OCI-LY3 (cell line): ENCODE results near the gene GALNS.

Experiments
- H2AFZ ChIP-seq: fragments of 200-600, 300-600 bp; shearing (Covaris generic); 2 replicates; pipeline ENCODE4 v1.6.0; 2014; ENCODE audit warnings: antibody characterized with exemption, low read depth, low read length
- H3K27ac ChIP-seq: fragments of 200-600, 300-600 bp; sonication (generic); 2 replicates; pipeline ENCODE4 v1.5.1; 2014; ENCODE audit warnings: mild to moderate bottlenecking, low read length, moderate library complexity, mixed read lengths
- H3K27me3 ChIP-seq: fragments of 200-600, 300-600 bp; sonication (generic); 2 replicates; pipeline ENCODE4 v1.6.1; 2014; ENCODE audit warnings: low read depth, low read length, mixed read lengths
- H3K36me3 ChIP-seq: fragments of 200-600, 300-600 bp; sonication (generic); replicated peaks from 2 replicates; pipeline ENCODE3; 2014; ENCODE audit warnings: low read depth, low read length, mixed read lengths
- H3K4me1 ChIP-seq: fragments of 300-600, 200-600 bp; sonication (generic); 2 replicates; pipeline ENCODE4 v1.6.1; 2014; ENCODE audit warnings: low read length, mixed read lengths
- H3K4me2 ChIP-seq: fragments of 200-600, 300-600 bp; sonication (generic); 2 replicates; pipeline ENCODE4 v1.6.1; 2014; ENCODE audit warnings: low read length, mixed read lengths
- H3K4me3 ChIP-seq: fragments of 300-600, 200-600 bp; sonication (generic); 2 replicates; pipeline ENCODE4 v1.5.1; 2014; ENCODE audit warnings: antibody characterized with exemption, mild to moderate bottlenecking, low read length, moderate library complexity
- H3K79me2 ChIP-seq: fragments of 300-600, 200-600 bp; shearing (Covaris generic); 2 replicates; pipeline ENCODE4 v1.6.1; 2014; ENCODE audit warnings: mild to moderate bottlenecking, low read length, mixed read lengths
- H3K9ac ChIP-seq: fragments of 300-600, 200-600 bp; shearing (Covaris generic); 2 replicates; pipeline ENCODE4 v1.6.0; 2014; ENCODE audit warnings: mild to moderate bottlenecking, low read length, moderate library complexity
- H3K9me3 ChIP-seq: fragments of 200-600, 300-600 bp; shearing (Covaris generic); 2 replicates; pipeline ENCODE4 v1.6.1; 2014; ENCODE audit warnings: low read length, mixed read lengths; ENCODE audit not compliant: insufficient read depth
- H4K20me1 ChIP-seq: fragments of 200-600, 300-600 bp; sonication (generic); 2 replicates; pipeline ENCODE4 v1.6.1; 2016; ENCODE audit warnings: low read length, mixed read lengths; ENCODE audit not compliant: insufficient read depth
- CTCF ChIP-seq: fragments of 200-600, 300-600 bp; sonication (generic); IDR thresholded peaks from 2 replicates; pipeline ENCODE4 v1.5.1; 2014; ENCODE audit warnings: antibody characterized with exemption, low read length, low read depth
- EZH2phosphoT487 ChIP-seq: fragments of 200-600 bp; shearing (Covaris generic); IDR thresholded peaks from 2 replicates; pipeline ENCODE4 v1.6.1; 2018; ENCODE audit warnings: antibody characterized with exemption, mixed run types, low read depth

Gene GALNS

GRCh38 chr16:88767546-88768070 lies 89.1 kb downstream of the GALNS start:
- no peaks in the 10 kb centered on the region for H3K9me3 ChIP-seq
- 0 out of 2 replicates have a peak, but pooled peaks cover 3% of the 10 kb centered on the region for H4K20me1 ChIP-seq
- no peaks in the 10 kb centered on the region for H3K36me3 ChIP-seq
- no peak overlapping the region for H3K27ac ChIP-seq
- no peaks in the 10 kb centered on the region for H3K27me3 ChIP-seq
- no peak overlapping the region for H3K4me2 ChIP-seq
- no peak overlapping the region for H3K9ac ChIP-seq
- H3K4me3 ChIP-seq: no peak overlapping the region
- H3K79me2 ChIP-seq: peaks cover 7% of the 10 kb centered on the region; the same call in 1 of the 2 replicates
- TF ChIP-seq CTCF (no peak), EZH2phosphoT487 (no peak)
- peaks cover 9% of the 10 kb centered on the region for H3K4me1 ChIP-seq
- no peak overlapping the region for H2AFZ ChIP-seq

GRCh38 chr16:88766975-88767374 lies 89.8 kb downstream of the GALNS start:
- Histone ChIP-seq H3K27ac (no peak overlapping the region), H3K9ac (no peak overlapping the region), H3K4me1 (peaks cover 9% of the 10 kb centered on the region), H3K79me2 (peaks cover 7% of the 10 kb centered on the region; the same call in 1 of the 2 replicates), H4K20me1 (0 out of 2 replicates have a peak, but pooled peaks cover 3% of the 10 kb centered on the region), H3K4me2 (no peak overlapping the region), H3K36me3 (no peaks in the 10 kb centered on the region), H3K9me3 (no peaks in the 10 kb centered on the region), H3K27me3 (no peaks in the 10 kb centered on the region), H3K4me3 (no peak overlapping the region), H2AFZ (no peak overlapping the region)
- TF ChIP-seq EZH2phosphoT487: no peak
- TF ChIP-seq CTCF: no peak

GRCh38 chr16:88764913-88765349 lies 91.8 kb downstream of the GALNS start:
- Histone ChIP-seq H3K9me3 (no peaks in the 10 kb centered on the region), H3K27me3 (no peaks in the 10 kb centered on the region), H3K79me2 (peaks cover 7% of the 10 kb centered on the region; the same call in 1 of the 2 replicates), H3K27ac (no peak overlapping the region), H3K4me1 (peaks cover 9% of the 10 kb centered on the region), H3K36me3 (no peaks in the 10 kb centered on the region), H4K20me1 (0 out of 2 replicates have a peak, but pooled peaks cover 3% of the 10 kb centered on the region), H3K4me3 (no peak overlapping the region), H3K4me2 (no peak overlapping the region), H2AFZ (no peak overlapping the region), H3K9ac (no peak overlapping the region)
- TF ChIP-seq EZH2phosphoT487 (no peak), CTCF (no peak)

- H3K4me2 ChIP-seq: no peak overlapping the region
- H4K20me1 ChIP-seq: 0 out of 2 replicates have a peak, but pooled peaks cover 3% of the 10 kb centered on the region
- no peak overlapping the region for H2AFZ ChIP-seq
- no peaks in the 10 kb centered on the region for H3K9me3 ChIP-seq
- H3K79me2 ChIP-seq: peaks cover 7% of the 10 kb centered on the region; the same call in 1 of the 2 replicates
- no peak overlapping the region for H3K27ac ChIP-seq
- no peaks in the 10 kb centered on the region for H3K36me3 ChIP-seq
- H3K4me3 ChIP-seq: no peak overlapping the region
- peaks cover 14% of the 10 kb centered on the region for H3K4me1 ChIP-seq
- H3K27me3 ChIP-seq: no peaks in the 10 kb centered on the region
- TF ChIP-seq EZH2phosphoT487: no peak
- TF ChIP-seq CTCF: no peak
- H3K9ac ChIP-seq: no peak overlapping the region
These were observed 92.7 kb downstream of the GALNS start for GRCh38 chr16:88764080-88764479.
